Esophagus squamous epithelium (tissue), 4 donors: ENCODE data around the gene POLL.

Source experiments
- POLR2A ChIP-seq, 4 donors: fragments of 450-650 bp; IDR thresholded peaks; one replicate each; pipeline ENCODE4 v1.6.1; 2017; ENCODE audit warnings: antibody characterized with exemption in 4 of 4, mild to moderate bottlenecking in 4 of 4, moderate library complexity in 3 of 4
- TF ChIP-seq, protein P1 (sequence below), 6 experiments: fragments of 450-650 bp in 4 of 6; fragments of 200-600 bp in 2 of 6; sonication (generic) in 2 of 6; IDR thresholded peaks; one replicate each; pipeline ENCODE4 v1.5.1; 2016 to 2019; ENCODE audit warnings: antibody characterized with exemption in 6 of 6, mild to moderate bottlenecking in 4 of 6, moderate library complexity in 4 of 6

DNA sequence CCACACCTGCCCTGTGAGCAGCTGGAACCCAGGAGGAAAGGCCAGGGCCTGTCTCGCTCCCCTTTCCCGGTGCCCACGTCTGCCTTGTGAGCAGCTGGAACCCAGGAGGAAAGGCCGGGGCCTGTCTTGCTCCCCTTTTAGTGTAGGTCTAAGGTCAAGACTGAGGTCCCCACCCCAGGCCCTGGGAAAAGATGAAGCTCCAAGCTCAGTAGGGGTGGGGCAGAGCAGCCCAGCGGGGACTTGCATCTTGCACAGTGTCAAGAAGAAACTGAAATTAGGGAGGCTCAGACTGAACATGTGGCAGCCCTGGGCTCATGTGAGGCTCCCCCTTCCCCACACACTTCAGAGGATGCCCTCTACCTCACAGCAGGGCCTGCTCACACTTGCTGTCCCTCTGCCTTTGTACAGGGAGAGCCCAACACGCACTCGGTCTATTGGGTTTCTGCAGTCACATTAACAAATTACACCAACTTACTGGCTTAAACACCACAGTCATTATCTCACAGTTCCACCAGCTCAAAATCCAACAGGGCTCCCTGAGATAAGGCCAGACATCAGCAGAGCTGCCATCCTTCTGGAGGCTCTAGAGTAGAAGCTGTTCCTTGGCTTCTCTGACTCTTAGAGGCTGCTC is 12.4 kb downstream of the POLL start:
- TF ChIP-seq POLR2A (IDR thresholded peaks at IDR 0.05) = no peak
- TF ChIP-seq, protein P1, sequence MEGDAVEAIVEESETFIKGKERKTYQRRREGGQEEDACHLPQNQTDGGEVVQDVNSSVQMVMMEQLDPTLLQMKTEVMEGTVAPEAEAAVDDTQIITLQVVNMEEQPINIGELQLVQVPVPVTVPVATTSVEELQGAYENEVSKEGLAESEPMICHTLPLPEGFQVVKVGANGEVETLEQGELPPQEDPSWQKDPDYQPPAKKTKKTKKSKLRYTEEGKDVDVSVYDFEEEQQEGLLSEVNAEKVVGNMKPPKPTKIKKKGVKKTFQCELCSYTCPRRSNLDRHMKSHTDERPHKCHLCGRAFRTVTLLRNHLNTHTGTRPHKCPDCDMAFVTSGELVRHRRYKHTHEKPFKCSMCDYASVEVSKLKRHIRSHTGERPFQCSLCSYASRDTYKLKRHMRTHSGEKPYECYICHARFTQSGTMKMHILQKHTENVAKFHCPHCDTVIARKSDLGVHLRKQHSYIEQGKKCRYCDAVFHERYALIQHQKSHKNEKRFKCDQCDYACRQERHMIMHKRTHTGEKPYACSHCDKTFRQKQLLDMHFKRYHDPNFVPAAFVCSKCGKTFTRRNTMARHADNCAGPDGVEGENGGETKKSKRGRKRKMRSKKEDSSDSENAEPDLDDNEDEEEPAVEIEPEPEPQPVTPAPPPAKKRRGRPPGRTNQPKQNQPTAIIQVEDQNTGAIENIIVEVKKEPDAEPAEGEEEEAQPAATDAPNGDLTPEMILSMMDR (IDR thresholded peaks at IDR 0.05) = no peak
